Gastrocnemius medialis (tissue), 4 donors: ENCODE results near the gene CCS. TPM values are rescaled to one million over a fixed set of nuclear protein-coding genes. Genes with fewer than 3 reads are reported as not detected.
"Not testable (repeated sequence)": the region's sequence is repeated elsewhere in the genome, so short reads cannot be mapped to it uniquely, and the experiment has no call there.

ENCODE experiments used
- ATAC-seq, 2 donors: fragments of 150-250 bp; one replicate each; pipeline ENCODE4 v1.9.1; 2016
- DNase-seq, 2 donors: peaks; one replicate each; pipeline ENCODE4 v3.0.0-alpha.2; 2019
- H3K27ac ChIP-seq, 4 donors: fragments of 200-600 bp; sonication (generic); 1 replicate in 1 of 4; 2 replicates in 3 of 4; pipeline ENCODE4 v1.5.1; 2016 to 2018; ENCODE audit warnings: mild to moderate bottlenecking in 2 of 4, moderate library complexity in 1 of 4
- H3K27me3 ChIP-seq, 3 donors: fragments of 200-600 bp; sonication (generic) in 2 of 3; 1 replicate in 1 of 3; 2 replicates in 2 of 3; pipeline versions ENCODE4 v1.5.1 to v1.6.0; 2016 to 2019; ENCODE audit warnings: mild to moderate bottlenecking in 1 of 3, moderate library complexity in 1 of 3
- H3K36me3 ChIP-seq, 2 donors: fragments of 200-600 bp; sonication (generic) in 1 of 2; one replicate each; pipeline ENCODE4 v1.5.1; 2017 to 2018
- H3K4me1 ChIP-seq, 2 donors: fragments of 200-600 bp; sonication (generic) in 1 of 2; one replicate each; pipeline ENCODE4 v1.5.1; 2016 to 2017; ENCODE audit warnings: mild to moderate bottlenecking in 2 of 2
- H3K4me3 ChIP-seq, 4 donors: fragments of 200-600 bp; sonication (generic) in 3 of 4; 1 replicate in 1 of 4; 2 replicates in 3 of 4; pipeline ENCODE4 v1.5.1; 2016 to 2019; ENCODE audit warnings: mild to moderate bottlenecking in 2 of 4
- H3K9me3 ChIP-seq, 3 donors: fragments of 200-600 bp; sonication (generic) in 2 of 3; 1 replicate in 1 of 3; 2 replicates in 2 of 3; pipeline ENCODE4 v1.5.1; 2016 to 2019
- CTCF ChIP-seq, 5 experiments: fragments of 450-650 bp in 3 of 5; fragments of 200-600 bp in 2 of 5; sonication (generic) in 2 of 5; IDR thresholded peaks in 4 of 5; conservative IDR thresholded peaks in 1 of 5; 1 replicate in 4 of 5; 2 replicates in 1 of 5; pipeline ENCODE4 v1.5.1; 2016 to 2019; ENCODE audit warnings: antibody characterized with exemption in 5 of 5, mild to moderate bottlenecking in 3 of 5, moderate library complexity in 3 of 5
- POLR2A ChIP-seq, 2 donors: fragments of 450-650 bp; IDR thresholded peaks; one replicate each; pipeline ENCODE4 v1.6.1; 2017; ENCODE audit warnings: antibody characterized with exemption in 2 of 2, mild to moderate bottlenecking in 2 of 2, moderate library complexity in 2 of 2
- in situ Hi-C, 4 donors: fragments of 200-750 bp; cut with MboI; loops; one replicate each; pipeline versions ENCODE4 v1.15.0 to v1.8.0; 2017; ENCODE audit warnings: low sequenced_read_pairs in 4 of 4
- intact Hi-C: fragments of 100-400 bp; cut with DNase I; formaldehyde crosslinking; loops from one replicate; pipeline ENCODE4 v1.15.1; 2023; ENCODE audit warnings: low total_unique reads
- total RNA-seq, 4 donors: library from RNA; depleted of rRNA; stranded (reverse); fragments of >200 nt; gene quantifications; one replicate each; pipeline versions ENCODE4 v1.1.0 to v1.2.3, GENCODE V29; 2016

The CCS gene
- total RNA-seq, 4 donors from 2014 or later: 9.0 to 12.3 (median 11.7) TPM

DNA sequence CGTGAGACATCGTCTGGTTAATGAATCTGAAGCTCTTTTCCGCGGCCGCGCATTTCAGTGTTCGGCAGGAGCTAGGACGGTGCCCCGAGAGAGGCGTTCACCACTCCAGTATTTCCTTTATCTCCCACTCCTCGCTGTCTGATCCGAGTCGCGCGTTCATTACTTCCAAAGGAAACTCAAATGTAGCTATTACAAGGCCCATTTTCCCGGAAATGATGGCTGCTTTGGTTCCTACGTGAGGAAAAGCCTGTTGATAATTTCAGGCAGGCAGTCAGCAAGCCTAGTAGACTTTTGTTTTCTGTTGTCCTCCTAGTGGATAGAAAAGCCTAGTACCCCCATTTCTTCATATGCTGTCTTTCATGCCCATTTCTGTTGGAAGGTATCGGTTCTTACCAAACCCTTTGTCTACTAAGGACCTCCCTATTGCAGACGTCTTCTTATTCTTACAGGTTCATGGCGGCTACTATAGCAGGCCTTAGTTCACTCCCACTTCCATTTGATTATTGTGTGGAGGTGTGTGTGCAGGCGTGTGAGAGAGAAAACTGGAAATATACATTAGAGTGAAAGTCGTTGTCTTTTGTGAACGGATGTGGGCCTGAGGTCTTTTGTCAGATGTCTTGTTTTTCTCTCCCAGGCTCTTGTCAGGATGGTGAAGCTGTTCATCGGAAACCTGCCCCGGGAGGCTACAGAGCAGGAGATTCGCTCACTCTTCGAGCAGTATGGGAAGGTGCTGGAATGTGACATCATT is 46.3 kb downstream of the CCS start:
- peaks cover 57 to 64% of the 10 kb centered on the region in 2 donors for H3K4me1 ChIP-seq
- no peaks in the 10 kb centered on the region for H3K9me3 ChIP-seq

DNA sequence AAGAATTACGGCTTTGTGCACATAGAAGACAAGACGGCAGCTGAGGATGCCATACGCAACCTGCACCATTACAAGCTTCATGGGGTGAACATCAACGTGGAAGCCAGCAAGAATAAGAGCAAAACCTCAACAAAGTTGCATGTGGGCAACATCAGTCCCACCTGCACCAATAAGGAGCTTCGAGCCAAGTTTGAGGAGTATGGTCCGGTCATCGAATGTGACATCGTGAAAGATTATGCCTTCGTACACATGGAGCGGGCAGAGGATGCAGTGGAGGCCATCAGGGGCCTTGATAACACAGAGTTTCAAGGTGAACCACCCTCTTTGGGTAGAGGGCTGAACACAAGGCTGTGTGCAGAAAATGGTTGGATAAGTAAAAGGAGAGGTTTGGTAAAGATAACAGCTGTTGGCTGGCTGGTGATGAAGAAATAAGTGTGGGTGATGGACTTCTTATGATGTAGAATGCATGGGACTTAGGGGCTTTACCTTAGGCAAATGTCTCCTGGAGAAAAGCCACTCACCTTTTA is 46.9 kb downstream of the CCS start:
- intact Hi-C loops: loop anchor here (5.0 kb wide), 1 partner anchor 173 kb away; the partner anchor contains the start of gene PELI3
- peaks cover 0 to 25% of the 10 kb centered on the region in 2 donors for H3K36me3 ChIP-seq
- ATAC-seq: not testable (repeated sequence)

More for the DNA sequence above, 46.3 kb downstream of the CCS start:
- peak in 1 of 2 donors; percentile 7 for ATAC-seq
- intact Hi-C loops (loop anchor here (5.0 kb wide), 1 partner anchor 172 kb away; the partner anchor contains the start of gene PELI3), in situ Hi-C loops (no loop called here)
- TF ChIP-seq POLR2A (IDR thresholded peaks at IDR 0.05) (no peak), CTCF (IDR thresholded peaks at IDR 0.05 in 4 of 5, conservative IDR thresholded peaks at IDR 0.05 in 1 of 5) (no peak)
- Histone ChIP-seq H3K36me3 (peaks cover 0 to 18% of the 10 kb centered on the region in 2 donors), H3K4me3 (peak overlapping the region; percentile 73 to 90 (median 84)), H3K27ac (peak overlapping the region; percentile 90 to 94 (median 92)), H3K27me3 (no peaks in the 10 kb centered on the region)
- DNase-seq: no peak

DNA sequence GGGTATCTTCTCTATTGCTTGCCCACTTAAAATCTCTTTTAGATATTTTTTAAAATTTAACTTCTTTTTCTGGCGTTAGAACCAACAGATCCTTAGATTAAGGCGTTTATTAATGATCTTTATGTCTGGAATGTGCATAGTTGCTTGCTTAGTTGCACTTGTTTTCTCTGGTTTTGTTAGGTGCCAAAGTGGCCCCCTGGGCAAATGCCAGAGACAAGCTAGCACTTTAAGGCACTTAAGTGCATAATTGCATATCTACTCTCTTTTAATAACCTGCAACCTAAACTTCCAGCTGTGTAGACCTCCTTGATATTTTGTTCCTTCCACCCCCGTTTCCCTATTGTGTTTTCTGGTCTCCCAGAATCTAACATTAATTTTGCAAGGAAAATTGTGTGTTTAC is 48.8 kb downstream of the CCS start:
- intact Hi-C loops (no loop called here), in situ Hi-C loops (no loop called here)
- Histone ChIP-seq H3K36me3 (peaks cover 0 to 44% of the 10 kb centered on the region in 2 donors), H3K27ac (peak overlapping the region; percentile 90 to 94 (median 92)), H3K4me1 (peaks cover 83 to 85% of the 10 kb centered on the region in 2 donors), H3K27me3 (no peaks in the 10 kb centered on the region), H3K9me3 (no peaks in the 10 kb centered on the region), H3K4me3 (peak overlapping the region; percentile 26 to 90 (median 84))
- no peak for DNase-seq
- TF ChIP-seq POLR2A (IDR thresholded peaks at IDR 0.05): no peak
- no peak for TF ChIP-seq CTCF (IDR thresholded peaks at IDR 0.05 in 4 of 5, conservative IDR thresholded peaks at IDR 0.05 in 1 of 5)
- no peak for ATAC-seq

More for the DNA sequence above, 46.9 kb downstream of the CCS start:
- H3K27me3 ChIP-seq, DNase-seq, in situ Hi-C loops, H3K9me3 ChIP-seq: not testable (repeated sequence)
- Histone ChIP-seq H3K4me1 (peaks cover 64 to 71% of the 10 kb centered on the region in 2 donors), H3K4me3 (peak overlapping the region; percentile 26 to 90 (median 84)), H3K27ac (peak overlapping the region; percentile 90 to 94 (median 92))

GRCh38 chr11:66643745-66644437 is 50.9 kb downstream of the CCS start:
- ATAC-seq (no peak), DNase-seq (no peak)
- Histone ChIP-seq H3K27me3 (no peaks in the 10 kb centered on the region), H3K36me3 (peaks cover 0 to 61% of the 10 kb centered on the region in 2 donors), H3K4me1 (peaks cover 73 to 77% of the 10 kb centered on the region in 2 donors), H3K27ac (peak overlapping the region in 1 of 4 donors; percentile 5), H3K4me3 (peak overlapping the region; percentile 14 to 90 (median 28)), H3K9me3 (no peaks in the 10 kb centered on the region)
- intact Hi-C loops: no loop called here
- TF ChIP-seq CTCF (IDR thresholded peaks at IDR 0.05 in 4 of 5, conservative IDR thresholded peaks at IDR 0.05 in 1 of 5): no peak
- no peak for TF ChIP-seq POLR2A (IDR thresholded peaks at IDR 0.05)
- in situ Hi-C loops: no loop called here

- DNase-seq: no peak
- H3K27ac ChIP-seq: peak overlapping the region in 1 of 4 donors; percentile 19
Observed at GRCh38 chr11:66646828-66647227, 53.8 kb downstream of the CCS start.

More at GRCh38 chr11:66646828-66647227, 53.8 kb downstream of the CCS start:
- ATAC-seq: no peak
- Histone ChIP-seq H3K36me3 (peaks cover 0 to 52% of the 10 kb centered on the region in 2 donors), H3K27me3 (no peaks in the 10 kb centered on the region), H3K4me1 (peaks cover 47 to 51% of the 10 kb centered on the region in 2 donors), H3K4me3 (no peak overlapping the region), H3K9me3 (no peaks in the 10 kb centered on the region)
- intact Hi-C loops: no loop called here
- in situ Hi-C loops: no loop called here
- no peak for TF ChIP-seq CTCF (IDR thresholded peaks at IDR 0.05 in 4 of 5, conservative IDR thresholded peaks at IDR 0.05 in 1 of 5)
